NCI-H1417 (cell line): Measurements from ENCODE around the gene CIB4.
"Not testable (repeated sequence)": the region's sequence is repeated elsewhere in the genome, so short reads cannot be mapped to it uniquely, and the experiment has no call there.

Experiments used
- DNase-seq, 3 experiments: peaks; one replicate each; lab custom pipeline; 2025; lab: John Stamatoyannopoulos, UW

Gene CIB4

DNA sequence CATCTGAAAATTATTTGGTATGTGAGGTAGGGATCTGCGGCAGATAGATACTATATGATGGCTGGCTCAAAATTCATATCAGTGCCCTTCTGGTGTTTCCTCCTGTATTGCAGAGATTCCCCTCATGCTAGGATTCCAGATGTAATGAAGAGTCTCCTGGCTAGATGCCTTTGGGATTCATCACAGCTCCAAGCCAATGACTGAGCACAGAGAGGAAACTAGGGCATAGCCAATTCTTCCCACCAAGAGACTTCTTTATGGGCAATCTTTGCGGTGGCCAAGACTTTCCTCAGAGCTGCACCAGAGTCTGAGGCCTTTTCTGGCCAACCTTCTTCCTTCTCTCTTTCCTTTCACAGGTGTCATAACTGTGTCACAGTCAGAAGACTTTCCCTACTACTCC lies 25.5 kb upstream of the CIB4 start:
- no peak for DNase-seq

DNA sequence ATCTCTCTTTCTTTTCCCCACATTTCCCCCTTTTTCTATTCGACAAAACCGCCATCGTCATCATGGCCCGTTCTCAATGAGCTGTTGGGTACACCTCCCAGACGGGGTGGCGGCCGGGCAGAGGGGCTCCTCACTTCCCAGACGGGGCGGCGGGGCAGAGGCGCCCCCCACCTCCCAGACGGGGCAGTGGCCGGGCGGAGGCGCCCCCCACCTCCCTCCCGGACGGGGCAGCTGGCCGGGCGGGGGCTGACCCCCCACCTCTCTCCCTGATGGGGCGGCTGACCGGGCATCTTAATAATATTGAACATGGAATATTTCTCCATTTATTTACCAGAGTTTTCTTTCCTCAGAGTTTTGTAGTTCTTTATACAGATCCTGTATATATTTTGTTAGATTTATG lies 24.1 kb upstream of the CIB4 start:
- not testable (repeated sequence) for DNase-seq

DNA sequence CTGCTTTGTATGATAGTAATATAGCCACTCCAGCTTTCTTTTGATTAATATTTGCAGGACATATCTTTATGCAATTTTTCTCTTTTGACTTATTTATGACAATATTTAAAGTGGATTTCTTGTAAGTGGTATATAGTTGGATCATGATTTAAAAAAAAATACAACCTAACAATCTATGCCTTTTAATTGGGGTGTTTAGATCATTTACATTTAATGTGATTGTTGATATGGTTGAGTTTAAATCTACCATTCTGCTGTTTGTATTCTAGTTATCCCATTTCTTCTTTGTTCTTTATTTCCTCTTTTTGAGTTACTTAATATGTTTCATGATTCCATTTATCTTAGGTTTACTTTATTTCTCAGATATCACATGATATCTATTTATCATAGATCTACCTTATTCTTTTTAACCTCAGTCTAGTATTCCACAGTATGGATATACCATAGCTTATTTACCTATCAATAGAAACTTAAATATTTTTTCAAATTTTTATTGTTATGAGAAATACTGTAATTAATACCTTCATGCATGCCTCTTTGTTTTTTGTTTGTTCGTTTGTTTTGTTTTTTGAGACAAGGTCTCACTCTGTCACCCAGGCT lies 19.3 kb upstream of the CIB4 start:
- no peak for DNase-seq

DNA sequence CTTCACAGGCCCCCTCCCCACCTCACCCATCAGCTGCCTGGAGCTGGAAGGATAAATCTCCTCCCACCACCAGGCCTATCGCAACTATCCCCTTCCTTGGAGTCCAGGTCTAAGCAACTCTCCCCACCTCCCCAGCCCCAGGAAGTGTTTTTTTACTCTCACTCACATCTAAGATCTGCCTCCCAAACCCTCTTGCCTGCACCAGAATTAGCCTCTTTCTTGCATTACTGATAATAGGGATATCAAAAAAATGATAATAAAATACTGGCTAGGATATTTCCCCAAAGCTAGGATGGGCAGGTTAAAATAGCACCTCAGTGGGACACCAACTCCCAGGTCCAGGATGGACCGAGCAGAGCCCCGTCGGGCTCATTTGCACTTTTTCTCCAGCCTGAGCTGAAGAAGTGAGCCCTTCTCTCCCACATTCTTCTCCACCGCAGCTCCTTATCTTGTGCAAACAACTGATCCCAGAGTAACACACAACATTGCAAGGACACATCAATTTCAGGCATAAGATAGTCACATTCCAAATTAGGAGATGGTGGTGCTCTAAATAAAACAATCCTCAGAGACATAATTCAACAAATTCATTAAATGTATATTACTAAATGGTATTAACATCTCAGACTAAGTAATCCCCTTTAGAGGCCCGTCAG lies 17.7 kb upstream of the CIB4 start:
- DNase-seq, result no peak

DNA sequence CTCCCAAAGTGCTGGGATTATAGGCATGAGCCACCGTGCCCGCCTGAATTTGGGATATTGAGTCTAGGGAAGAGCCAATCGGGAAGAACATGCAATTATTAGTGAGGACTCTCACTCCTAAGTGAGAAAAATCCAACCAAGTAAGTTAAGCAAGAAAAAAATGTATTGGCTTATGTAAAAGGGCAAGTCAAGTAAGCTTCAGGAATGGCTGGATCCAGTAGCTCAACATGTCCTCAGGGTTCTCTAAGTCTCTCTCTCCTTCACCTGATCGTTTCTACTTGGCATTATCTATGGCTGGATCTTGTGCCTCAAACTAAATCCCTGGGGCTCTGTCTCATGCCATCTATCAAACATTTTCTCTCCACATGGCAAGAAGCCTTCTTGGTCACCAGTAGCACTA lies 16.1 kb upstream of the CIB4 start:
- no peak for DNase-seq

DNA sequence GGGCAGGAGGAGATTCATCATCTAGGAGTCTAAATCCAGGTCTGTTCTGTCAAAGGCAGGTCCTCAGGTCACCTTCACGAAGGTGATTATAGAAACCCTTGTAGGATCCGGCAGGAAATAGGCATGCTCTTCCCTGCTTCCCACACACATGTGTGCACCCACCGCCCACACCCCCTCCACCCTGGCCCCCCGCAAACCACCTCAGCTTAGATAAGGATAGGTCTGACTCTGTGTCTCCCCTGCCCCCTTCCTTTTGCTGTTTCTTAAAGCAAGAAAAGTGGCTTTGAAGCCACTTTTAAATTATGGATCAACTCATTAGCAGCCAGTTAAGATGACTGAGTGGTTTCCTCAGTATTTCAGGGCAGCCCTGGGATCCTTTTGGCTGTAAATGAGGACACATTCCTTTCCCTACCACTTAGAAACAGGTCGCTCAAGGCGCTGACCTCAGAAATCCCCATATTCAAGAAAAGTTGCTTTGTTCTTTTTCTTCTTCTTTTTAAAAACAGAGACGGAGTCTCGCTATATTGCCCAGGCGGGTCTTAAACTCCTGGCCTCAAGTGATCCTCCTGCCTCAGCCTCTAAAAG lies 14.5 kb upstream of the CIB4 start:
- DNase-seq, result no peak

DNA sequence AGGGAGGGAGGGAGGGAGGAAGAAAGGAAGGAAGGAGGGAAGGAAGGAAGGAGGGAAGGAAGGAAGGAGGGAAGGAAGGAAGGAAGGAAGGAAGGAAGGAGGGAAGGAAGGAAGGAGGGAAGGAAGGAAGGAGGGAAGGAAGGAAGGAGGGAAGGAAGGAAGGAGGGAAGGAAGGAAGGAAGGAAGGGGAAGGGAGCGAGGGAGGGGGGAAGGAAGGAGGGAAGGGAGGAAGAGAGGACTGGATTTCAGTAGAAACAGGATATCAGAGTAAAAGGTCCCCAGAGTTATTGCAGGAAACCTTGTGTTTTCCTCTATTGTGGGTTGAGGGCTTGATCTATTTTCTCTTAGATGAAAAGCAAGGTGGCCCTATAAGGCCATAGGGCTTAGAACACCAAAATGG lies 14.0 kb upstream of the CIB4 start:
- DNase-seq, result not testable (repeated sequence)

DNA sequence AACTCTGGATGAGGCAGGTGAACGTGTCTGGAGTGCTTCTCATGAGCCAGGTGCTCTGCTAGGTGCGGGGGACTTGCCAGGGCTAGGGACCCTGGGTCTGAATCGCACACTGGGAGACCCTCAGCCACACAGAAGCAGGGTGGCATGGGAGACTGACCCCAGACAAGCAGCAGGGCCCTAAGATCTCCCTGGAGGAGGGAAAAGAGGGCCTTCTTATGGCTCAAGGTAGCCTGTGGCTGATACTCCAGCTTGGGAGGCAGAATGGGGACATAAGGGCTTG lies 12.8 kb upstream of the CIB4 start:
- DNase-seq, result no peak

DNA sequence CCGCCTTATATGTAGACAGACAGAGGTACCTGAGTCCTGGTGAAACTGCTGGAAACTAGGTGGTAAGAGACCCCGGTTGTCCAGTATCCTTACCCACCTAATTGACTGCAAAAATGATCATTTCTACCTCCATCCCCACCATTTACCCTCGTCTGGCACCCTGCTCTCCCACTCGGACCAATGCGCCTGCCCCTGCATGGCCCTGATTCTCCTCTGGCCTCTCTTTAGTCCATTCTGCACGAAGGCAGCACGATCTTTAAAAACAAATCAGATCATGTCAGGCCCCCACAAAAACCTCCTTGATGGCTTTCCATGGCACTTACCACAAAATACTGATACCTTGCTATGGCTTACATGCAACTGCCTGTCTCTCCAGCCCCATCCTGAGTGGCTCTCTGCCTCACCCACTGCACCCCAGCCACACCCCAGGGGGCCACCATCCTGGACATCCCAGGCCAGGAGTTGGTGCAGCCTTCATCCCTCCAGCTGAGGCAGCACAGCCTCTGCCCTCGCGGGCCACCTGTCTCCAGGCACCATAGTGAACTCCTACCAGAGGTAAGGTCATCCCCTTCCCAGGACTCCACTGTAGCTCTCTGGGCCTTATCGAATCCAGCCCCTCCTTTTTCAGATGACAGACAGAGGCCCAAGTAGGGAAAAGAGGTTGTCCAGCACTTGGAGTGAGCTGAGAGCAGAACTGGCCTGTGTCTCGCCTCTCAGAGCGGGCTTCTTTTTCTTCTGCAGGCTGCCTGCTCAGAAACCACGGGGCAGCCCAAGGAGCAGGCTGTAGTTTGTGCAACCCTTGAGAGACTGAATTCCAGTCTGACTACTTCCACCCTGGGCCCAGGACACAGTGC lies 12.3 kb upstream of the CIB4 start:
- no peak for DNase-seq

DNA sequence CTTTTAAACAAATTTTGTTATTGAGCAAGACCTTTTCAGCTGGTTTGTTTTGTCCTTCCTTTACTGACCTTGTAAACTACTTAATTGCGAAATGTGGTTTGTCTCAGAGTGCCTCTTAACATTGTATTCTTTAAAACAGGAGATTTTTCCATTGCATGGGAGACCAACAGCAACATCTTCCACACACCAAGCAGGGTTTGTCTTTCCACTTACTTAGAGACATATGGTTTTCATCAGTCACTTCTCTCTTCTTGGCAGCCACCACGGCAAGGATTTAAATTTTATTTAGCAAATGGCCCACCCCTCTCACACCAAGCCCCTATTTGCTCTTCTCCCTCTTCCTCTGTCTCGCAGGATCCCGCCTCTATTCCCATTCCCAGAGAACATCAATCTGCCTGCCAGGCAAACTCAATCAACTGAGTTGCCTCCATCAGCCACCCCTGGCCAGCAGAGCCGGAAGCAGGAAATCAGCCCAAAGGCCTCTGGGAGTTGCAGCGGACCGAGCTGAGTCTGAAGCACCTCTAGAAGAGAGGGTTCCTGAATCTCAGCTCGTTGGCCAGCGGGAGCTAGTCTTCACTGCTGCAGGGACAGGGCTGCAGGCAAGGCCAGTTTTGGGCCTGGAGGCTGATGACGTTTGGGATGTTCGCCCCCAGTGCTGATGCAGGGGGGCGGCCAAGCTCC lies 11.3 kb upstream of the CIB4 start:
- DNase-seq, result no peak

DNA sequence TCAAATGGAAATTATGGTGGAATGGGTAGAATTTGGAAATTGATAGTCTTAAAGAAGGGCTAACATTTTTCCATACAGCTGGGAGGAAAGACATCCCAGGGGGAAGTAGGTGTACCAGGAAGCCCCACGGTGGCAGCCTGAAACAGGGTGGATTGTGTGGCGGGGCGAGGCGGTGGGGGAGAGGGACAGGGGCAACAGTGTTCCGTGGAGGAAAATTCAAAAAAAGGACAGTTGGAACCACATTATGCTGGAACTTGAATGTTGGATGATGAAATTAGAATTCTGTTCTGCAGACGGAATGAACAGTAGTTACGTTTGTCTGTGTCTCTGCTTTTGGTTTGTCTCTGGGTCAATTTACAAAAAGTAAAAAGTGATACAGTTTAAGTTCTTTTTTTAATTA lies 10.6 kb upstream of the CIB4 start:
- DNase-seq, result no peak

DNA sequence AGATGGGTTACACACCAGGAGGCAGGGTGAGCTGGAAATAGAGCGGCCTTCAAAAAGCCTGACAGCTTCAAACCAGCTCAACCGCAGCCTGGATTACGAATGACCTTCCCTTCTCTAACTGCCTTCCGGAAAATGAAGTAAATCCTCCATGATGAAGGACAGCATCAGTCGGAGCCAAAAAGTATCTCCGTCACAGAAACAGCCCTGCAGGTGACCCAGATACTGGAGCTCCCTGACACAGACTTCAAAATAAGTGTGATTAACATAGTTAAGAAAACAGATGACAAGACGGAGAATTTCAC lies 10.3 kb upstream of the CIB4 start:
- DNase-seq, result no peak

DNA sequence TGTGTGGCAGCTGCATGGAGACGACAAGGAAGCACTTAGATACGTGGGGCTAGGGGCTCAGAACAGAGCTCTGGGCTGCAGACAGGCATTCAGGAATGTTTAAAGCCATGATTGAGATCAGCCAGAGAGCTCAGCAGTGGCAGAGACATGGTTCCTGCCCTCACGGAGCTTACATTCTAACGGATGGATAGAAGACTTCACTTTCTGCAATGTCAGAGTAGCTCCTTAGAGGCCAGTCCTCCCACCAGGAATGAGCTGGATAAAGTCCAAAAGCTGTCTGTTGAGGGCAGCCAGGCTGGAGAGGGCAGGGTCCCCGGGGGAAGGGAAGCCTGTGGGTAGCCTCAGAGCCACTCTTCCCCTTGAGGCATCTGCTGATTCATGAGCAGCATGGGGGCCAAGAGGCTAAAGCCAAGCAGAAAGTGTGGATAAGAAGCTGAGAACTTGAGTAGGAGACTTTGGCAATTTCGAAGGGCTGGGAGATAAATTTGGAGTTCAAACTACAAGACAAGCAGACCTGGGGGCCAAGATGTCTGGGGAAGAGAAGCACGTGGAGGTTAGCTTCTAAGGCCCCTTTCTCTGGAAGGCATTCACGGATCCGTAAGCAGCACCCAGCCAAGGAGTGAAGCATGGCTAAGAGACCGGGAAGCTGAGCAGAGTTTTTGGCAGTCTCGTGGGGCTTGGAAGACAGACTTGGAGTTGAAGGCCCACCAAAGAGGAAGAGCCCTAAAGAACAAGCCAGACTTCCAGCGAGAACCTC lies 9.7 kb upstream of the CIB4 start:
- no peak for DNase-seq

DNA sequence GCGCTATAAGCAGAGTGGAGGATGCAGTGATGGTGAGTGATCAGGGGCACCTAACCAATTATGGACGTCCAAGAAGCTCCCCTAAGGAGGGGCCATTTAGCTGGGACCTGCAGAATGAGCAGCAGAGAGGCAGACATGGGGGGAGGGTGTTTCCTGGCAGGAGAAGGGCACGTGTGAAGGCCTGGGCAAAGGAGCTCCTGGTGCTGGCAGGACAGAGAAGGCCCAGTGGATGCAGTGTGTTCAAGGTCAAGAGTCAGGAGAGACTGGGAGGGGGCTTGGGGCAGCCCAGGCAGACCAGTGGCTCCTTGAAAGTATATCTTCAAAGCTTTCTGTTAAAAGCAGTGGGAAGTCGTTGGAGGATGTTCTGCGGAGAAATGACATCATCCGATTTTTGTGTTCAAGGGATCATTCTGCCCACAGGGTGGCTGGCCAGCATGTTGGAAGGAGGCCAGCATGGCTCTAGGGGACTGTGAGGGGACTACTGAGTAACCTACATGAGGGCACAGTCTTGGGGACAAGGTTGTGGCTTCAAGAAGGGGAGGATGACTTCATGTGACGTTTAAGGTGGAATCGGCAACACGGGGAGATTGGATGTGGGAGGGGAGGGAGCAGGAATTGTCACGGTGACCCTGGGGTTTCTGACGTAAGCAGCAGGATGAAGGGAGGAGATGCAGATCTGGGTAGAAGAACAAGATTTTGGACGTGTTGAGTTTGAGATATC lies 9.0 kb upstream of the CIB4 start:
- no peak for DNase-seq

DNA sequence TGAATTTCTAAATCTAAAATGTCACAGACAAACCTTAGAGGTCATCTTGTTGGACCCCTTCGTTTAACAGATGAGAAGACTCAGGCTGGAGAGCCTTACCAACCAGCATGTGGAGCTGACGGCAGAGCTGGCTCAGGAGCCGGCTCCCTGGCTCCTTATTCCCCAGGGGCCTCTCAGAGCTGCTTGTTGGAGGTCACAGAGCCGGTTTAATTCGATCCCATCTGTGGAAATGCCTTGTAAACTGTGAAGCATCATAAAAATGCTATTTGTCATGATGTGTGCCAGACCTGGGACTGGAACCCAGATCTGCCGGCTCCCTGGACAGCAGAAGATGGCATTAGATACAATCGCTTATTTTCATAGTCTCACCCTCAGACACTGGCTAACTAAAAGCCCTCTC lies 8.2 kb upstream of the CIB4 start:
- DNase-seq, result peak in 1 of 3 experiments; percentile 25

DNA sequence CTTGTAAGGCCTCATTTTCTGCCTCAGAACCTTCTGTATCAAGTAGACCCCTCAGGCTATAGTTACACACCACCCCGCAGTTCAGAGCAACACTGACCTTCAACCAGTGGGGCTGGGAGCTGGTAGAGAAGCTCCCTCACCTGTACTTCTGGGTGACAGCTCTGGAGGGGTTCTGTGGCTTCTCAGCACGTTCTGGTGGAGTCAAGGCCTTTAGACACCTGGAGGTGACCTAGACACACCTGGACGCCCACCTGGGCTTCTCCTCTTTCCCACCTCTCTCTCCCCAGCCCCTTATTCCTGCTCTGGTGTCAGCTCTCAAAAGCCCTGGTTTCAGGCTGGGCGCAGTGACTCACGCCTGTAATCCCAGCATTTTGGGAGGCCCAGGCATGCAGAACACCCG lies 7.3 kb upstream of the CIB4 start:
- no peak for DNase-seq

DNA sequence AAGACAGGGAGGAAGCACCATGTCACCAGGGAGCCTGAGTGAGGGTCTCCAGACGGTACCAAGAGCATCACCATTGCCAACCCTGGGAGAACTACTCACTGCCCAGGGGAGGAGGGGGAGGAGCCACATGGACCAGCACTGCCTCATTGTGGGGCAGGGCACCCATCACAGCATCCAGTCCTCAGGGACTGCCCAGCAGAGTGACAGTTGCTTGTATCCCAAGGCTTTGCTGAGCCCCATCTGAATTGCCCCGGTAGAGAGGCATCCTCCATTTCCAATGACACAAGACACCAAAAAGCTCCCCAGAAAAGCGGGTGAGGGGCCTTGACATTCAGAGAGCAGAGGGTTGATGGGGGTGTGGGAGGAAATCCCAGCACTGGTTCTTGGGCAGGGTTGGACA lies 6.8 kb upstream of the CIB4 start:
- DNase-seq, result no peak

DNA sequence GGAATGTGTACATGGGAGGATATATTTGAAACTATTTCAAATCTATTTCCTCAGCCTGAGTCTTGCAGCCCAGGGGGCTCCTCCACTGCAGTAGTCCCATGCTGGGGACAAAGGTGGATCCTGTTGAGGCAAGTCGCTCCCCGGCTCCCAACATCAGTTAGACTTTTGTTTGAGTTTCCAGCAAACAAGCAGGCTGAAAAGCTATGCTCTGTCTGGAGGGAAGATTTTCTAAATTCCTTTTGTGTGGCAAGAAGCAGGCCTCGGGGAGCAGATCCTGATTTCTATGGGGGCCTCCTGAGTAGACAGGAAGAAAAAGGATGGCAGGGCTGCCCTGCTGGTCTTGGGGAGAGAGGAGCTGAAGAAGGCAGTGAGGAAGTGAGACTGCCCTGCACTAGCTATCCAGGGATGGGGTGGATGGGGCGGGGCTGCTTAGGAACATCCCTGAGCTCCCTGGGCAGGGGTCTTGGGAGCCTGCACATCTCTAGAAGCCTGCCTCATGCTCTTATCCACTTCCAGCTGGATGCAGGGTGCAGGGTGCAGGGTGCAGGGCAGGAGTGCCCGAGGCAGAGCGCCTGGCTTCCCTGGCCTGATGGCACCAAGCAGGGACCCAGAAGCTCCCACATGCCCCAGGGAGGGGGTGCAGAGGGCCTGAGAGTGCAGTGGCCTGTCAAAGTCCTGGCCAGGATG lies 6.0 kb upstream of the CIB4 start:
- DNase-seq, result no peak

DNA sequence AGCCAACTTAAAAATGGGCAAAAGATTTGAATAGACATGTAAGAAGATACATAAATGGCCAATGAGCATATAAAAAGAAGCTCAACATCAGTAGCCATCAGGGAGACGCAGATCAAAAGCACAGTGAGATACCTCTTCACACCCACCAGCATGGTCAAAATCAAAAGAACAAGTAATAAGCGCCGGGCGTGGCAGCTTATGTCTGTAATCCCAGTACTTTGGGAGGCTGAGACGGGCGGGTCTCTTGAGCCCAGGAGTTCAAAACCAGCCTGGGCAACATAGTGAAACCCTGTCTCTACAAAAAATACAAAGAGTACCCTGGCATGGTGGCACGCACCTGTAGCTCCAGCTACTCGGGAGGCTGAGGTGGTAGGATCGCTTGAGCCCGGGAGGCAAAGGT lies 4.6 kb upstream of the CIB4 start:
- no peak for DNase-seq

DNA sequence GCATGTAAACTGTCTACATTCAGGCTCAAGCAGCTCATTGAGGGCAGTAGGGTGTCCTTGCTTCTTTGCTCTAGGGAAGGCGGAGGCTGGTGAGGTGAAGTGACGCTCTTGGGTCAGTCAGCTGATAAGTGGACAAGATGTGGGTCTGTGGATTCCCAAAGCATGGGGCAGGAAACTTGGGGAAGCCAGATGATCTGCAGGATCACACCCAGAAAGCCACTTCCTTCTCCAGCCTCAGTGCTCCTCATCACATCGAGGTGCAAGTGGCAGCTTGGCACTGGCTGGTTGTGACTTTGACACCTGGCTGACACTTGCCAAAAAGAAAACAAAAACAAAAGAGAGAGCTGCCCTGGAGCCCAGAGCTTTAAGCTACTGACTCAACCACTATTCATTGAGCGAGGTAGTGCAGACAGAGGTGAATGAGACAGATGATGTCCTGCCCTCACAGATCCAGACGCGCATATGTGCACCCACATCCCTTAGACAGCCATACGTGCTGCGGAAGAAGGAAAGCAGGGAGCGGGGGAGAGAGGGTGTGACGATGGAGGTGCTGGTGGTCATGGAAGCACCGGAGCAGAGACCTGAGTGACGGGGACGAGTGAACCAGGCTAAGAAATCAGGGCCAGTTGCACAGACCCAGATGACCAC lies 3.1 kb upstream of the CIB4 start:
- no peak for DNase-seq
